Stimulated activated naive B cell treated with anti-CD40 and anti-IgM and Interleukin-4, amounts not matched to agents 10 μg/mL and 1 μg/mL and 100 μg/mL, for 72 hours (primary cell): ENCODE data around the gene SENP2.
"Not testable (repeated sequence)": the region's sequence is repeated elsewhere in the genome, so short reads cannot be mapped to it uniquely, and the experiment has no call there.

Source experiments
- ATAC-seq, 2 donors: fragments of 150-1000 bp; cut with Tn5 transposase; replicated peaks; 2 replicates each; pipeline ENCODE4 v1.10.0; 2021; ENCODE audit warnings: moderate library complexity in 1 of 2
- DNase-seq: peaks from one replicate; pipeline ENCODE4 v3.0.0; 2021
- H3K27ac Mint-ChIP-seq: one replicate; pipeline ENCODE4 v1.8.0; 2022; ENCODE audit warnings: mild to moderate bottlenecking, mixed read lengths
- H3K27me3 Mint-ChIP-seq, 2 donors: one replicate each; pipeline ENCODE4 v1.8.0; 2022; ENCODE audit warnings: mixed read lengths in 2 of 2
- H3K36me3 Mint-ChIP-seq, 2 donors: one replicate each; pipeline ENCODE4 v1.8.0; 2022; ENCODE audit warnings: mixed read lengths in 2 of 2, mild to moderate bottlenecking in 1 of 2
- H3K4me1 Mint-ChIP-seq, 2 donors: one replicate each; pipeline ENCODE4 v1.8.0; 2022; ENCODE audit warnings: mixed read lengths in 2 of 2, mild to moderate bottlenecking in 1 of 2
- H3K4me3 Mint-ChIP-seq, 2 donors: one replicate each; pipeline ENCODE4 v1.8.0; 2022; ENCODE audit warnings: mild to moderate bottlenecking in 2 of 2, mixed read lengths in 2 of 2, moderate library complexity in 1 of 2
- H3K9me3 Mint-ChIP-seq, 2 donors: one replicate each; pipeline ENCODE4 v1.8.0; 2022; ENCODE audit warnings: mixed read lengths in 2 of 2, mild to moderate bottlenecking in 1 of 2

SENP2 gene

GRCh38 chr3:185561958-185562357 is 24.1 kb upstream of the SENP2 start:
- Mint-ChIP-seq H3K36me3 (no peaks in the 10 kb centered on the region), H3K27me3 (peaks cover 4 to 6% of the 10 kb centered on the region in 2 donors), H3K4me3 (no peak overlapping the region), H3K27ac (no peak overlapping the region), H3K9me3 (no peaks in the 10 kb centered on the region), H3K4me1 (peaks cover 10 to 18% of the 10 kb centered on the region in 2 donors)
- ATAC-seq (peak in 1 of 2 donors; percentile 27), DNase-seq (no peak)

- H3K4me3 Mint-ChIP-seq: no peak overlapping the region
- H3K9me3 Mint-ChIP-seq: peaks cover 8 to 14% of the 10 kb centered on the region in 2 donors
- H3K36me3 Mint-ChIP-seq: peaks cover 0 to 4% of the 10 kb centered on the region in 2 donors
- ATAC-seq: no peak
- DNase-seq: no peak
- no peaks in the 10 kb centered on the region for H3K27me3 Mint-ChIP-seq
- no peak overlapping the region for H3K27ac Mint-ChIP-seq
- H3K4me1 Mint-ChIP-seq: peaks cover 0 to 8% of the 10 kb centered on the region in 2 donors
Observed at GRCh38 chr3:185572183-185572582, 13.9 kb upstream of the SENP2 start.

- not testable (repeated sequence) for H3K4me3 Mint-ChIP-seq, H3K27me3 Mint-ChIP-seq, H3K27ac Mint-ChIP-seq, H3K36me3 Mint-ChIP-seq, H3K4me1 Mint-ChIP-seq
- ATAC-seq: peak; percentile 86 to 87
- peaks cover 8 to 14% of the 10 kb centered on the region in 2 donors for H3K9me3 Mint-ChIP-seq
- peak; percentile 31 for DNase-seq
Observed at GRCh38 chr3:185575108-185575869, 10.8 kb upstream of the SENP2 start.

- Mint-ChIP-seq H3K4me3 (no peak overlapping the region), H3K27me3 (no peaks in the 10 kb centered on the region), H3K36me3 (peaks cover 0 to 4% of the 10 kb centered on the region in 2 donors), H3K27ac (no peak overlapping the region), H3K9me3 (no peaks in the 10 kb centered on the region), H3K4me1 (peaks cover 11 to 29% of the 10 kb centered on the region in 2 donors)
- no peak for DNase-seq
- ATAC-seq: no peak
Observed at GRCh38 chr3:185582236-185582635, 3.9 kb upstream of the SENP2 start.

- ATAC-seq (no peak), DNase-seq (no peak)
- Mint-ChIP-seq H3K4me3 (no peak overlapping the region), H3K27ac (no peak overlapping the region), H3K9me3 (no peaks in the 10 kb centered on the region), H3K27me3 (no peaks in the 10 kb centered on the region), H3K4me1 (peaks cover 12 to 31% of the 10 kb centered on the region in 2 donors), H3K36me3 (peaks cover 0 to 4% of the 10 kb centered on the region in 2 donors)
Observed at GRCh38 chr3:185582871-185583270, 3.2 kb upstream of the SENP2 start.

- DNase-seq (no peak), ATAC-seq (no peak)
- no peaks in the 10 kb centered on the region for H3K27me3 Mint-ChIP-seq
- no peak overlapping the region for H3K27ac Mint-ChIP-seq
- peaks cover 0 to 4% of the 10 kb centered on the region in 2 donors for H3K36me3 Mint-ChIP-seq
- peaks cover 18 to 41% of the 10 kb centered on the region in 2 donors for H3K4me1 Mint-ChIP-seq
- H3K4me3 Mint-ChIP-seq: no peak overlapping the region
- no peaks in the 10 kb centered on the region for H3K9me3 Mint-ChIP-seq
Observed at GRCh38 chr3:185583925-185584324, 2.2 kb upstream of the SENP2 start.

GRCh38 chr3:185584686-185585085 is 1.4 kb upstream of the SENP2 start:
- H3K27ac Mint-ChIP-seq: peak overlapping the region; percentile 68
- ATAC-seq (no peak), DNase-seq (no peak)
- no peaks in the 10 kb centered on the region for H3K9me3 Mint-ChIP-seq
- H3K27me3 Mint-ChIP-seq: no peaks in the 10 kb centered on the region
- H3K4me3 Mint-ChIP-seq: peak overlapping the region in 1 of 2 donors; percentile 54
- H3K4me1 Mint-ChIP-seq: peaks cover 18 to 46% of the 10 kb centered on the region in 2 donors
- H3K36me3 Mint-ChIP-seq: peaks cover 0 to 4% of the 10 kb centered on the region in 2 donors

GRCh38 chr3:185585518-185585858 is 607 bp upstream of the SENP2 start:
- no peak for DNase-seq
- H3K27ac Mint-ChIP-seq: peak overlapping the region; percentile 99
- H3K9me3 Mint-ChIP-seq: no peaks in the 10 kb centered on the region
- peaks cover 18 to 46% of the 10 kb centered on the region in 2 donors for H3K4me1 Mint-ChIP-seq
- peaks cover 0 to 4% of the 10 kb centered on the region in 2 donors for H3K36me3 Mint-ChIP-seq
- H3K27me3 Mint-ChIP-seq: no peaks in the 10 kb centered on the region
- ATAC-seq: no peak
- H3K4me3 Mint-ChIP-seq: peak overlapping the region; percentile 81 to 88

- peaks cover 5 to 7% of the 10 kb centered on the region in 2 donors for H3K36me3 Mint-ChIP-seq
- H3K9me3 Mint-ChIP-seq: no peaks in the 10 kb centered on the region
- no peaks in the 10 kb centered on the region for H3K27me3 Mint-ChIP-seq
- H3K27ac Mint-ChIP-seq: peak overlapping the region; percentile 99
- ATAC-seq: no peak
- H3K4me1 Mint-ChIP-seq: peaks cover 18 to 46% of the 10 kb centered on the region in 2 donors
- no peak for DNase-seq
- H3K4me3 Mint-ChIP-seq: peak overlapping the region; percentile 81 to 88
Observed at GRCh38 chr3:185586686-185587039, 568 bp downstream of the SENP2 start.

GRCh38 chr3:185594073-185594472 is 8.0 kb downstream of the SENP2 start:
- H3K27ac Mint-ChIP-seq: no peak overlapping the region
- no peak overlapping the region for H3K4me3 Mint-ChIP-seq
- no peak for ATAC-seq
- peaks cover 9 to 12% of the 10 kb centered on the region in 2 donors for H3K36me3 Mint-ChIP-seq
- H3K27me3 Mint-ChIP-seq: no peaks in the 10 kb centered on the region
- no peak for DNase-seq
- no peaks in the 10 kb centered on the region for H3K9me3 Mint-ChIP-seq
- H3K4me1 Mint-ChIP-seq: peaks cover 9 to 27% of the 10 kb centered on the region in 2 donors

GRCh38 chr3:185595526-185595925 is 9.4 kb downstream of the SENP2 start:
- H3K4me1 Mint-ChIP-seq: peaks cover 9 to 23% of the 10 kb centered on the region in 2 donors
- peak overlapping the region; percentile 30 to 60 for H3K4me3 Mint-ChIP-seq
- H3K27ac Mint-ChIP-seq: peak overlapping the region; percentile 66
- peaks cover 13 to 16% of the 10 kb centered on the region in 2 donors for H3K36me3 Mint-ChIP-seq
- no peaks in the 10 kb centered on the region for H3K9me3 Mint-ChIP-seq
- no peaks in the 10 kb centered on the region for H3K27me3 Mint-ChIP-seq
- ATAC-seq: peak; percentile 99
- DNase-seq: no peak

GRCh38 chr3:185605566-185605965 is 19.5 kb downstream of the SENP2 start:
- DNase-seq (no peak), ATAC-seq (no peak)
- H3K9me3 Mint-ChIP-seq: no peaks in the 10 kb centered on the region
- peaks cover 0 to 2% of the 10 kb centered on the region in 2 donors for H3K4me1 Mint-ChIP-seq
- no peak overlapping the region for H3K27ac Mint-ChIP-seq
- no peaks in the 10 kb centered on the region for H3K27me3 Mint-ChIP-seq
- H3K36me3 Mint-ChIP-seq: peaks cover 56 to 60% of the 10 kb centered on the region in 2 donors
- no peak overlapping the region for H3K4me3 Mint-ChIP-seq

GRCh38 chr3:185606196-185606595 is 20.1 kb downstream of the SENP2 start:
- DNase-seq (no peak), ATAC-seq (no peak)
- no peaks in the 10 kb centered on the region for H3K27me3 Mint-ChIP-seq
- H3K4me3 Mint-ChIP-seq: no peak overlapping the region
- H3K27ac Mint-ChIP-seq: no peak overlapping the region
- peaks cover 56 to 60% of the 10 kb centered on the region in 2 donors for H3K36me3 Mint-ChIP-seq
- peaks cover 0 to 2% of the 10 kb centered on the region in 2 donors for H3K4me1 Mint-ChIP-seq
- no peaks in the 10 kb centered on the region for H3K9me3 Mint-ChIP-seq

GRCh38 chr3:185613016-185613415 is 26.9 kb downstream of the SENP2 start:
- H3K4me3 Mint-ChIP-seq: no peak overlapping the region
- peaks cover 29 to 44% of the 10 kb centered on the region in 2 donors for H3K36me3 Mint-ChIP-seq
- H3K4me1 Mint-ChIP-seq: no peaks in the 10 kb centered on the region
- no peak for DNase-seq
- no peaks in the 10 kb centered on the region for H3K27me3 Mint-ChIP-seq
- no peak for ATAC-seq
- H3K9me3 Mint-ChIP-seq: no peaks in the 10 kb centered on the region
- H3K27ac Mint-ChIP-seq: no peak overlapping the region

- H3K4me3 Mint-ChIP-seq: no peak overlapping the region
- ATAC-seq: no peak
- H3K9me3 Mint-ChIP-seq: no peaks in the 10 kb centered on the region
Observed at GRCh38 chr3:185623939-185624665, 38.0 kb downstream of the SENP2 start.

More at GRCh38 chr3:185623939-185624665, 38.0 kb downstream of the SENP2 start:
- Mint-ChIP-seq H3K36me3 (peaks cover 23 to 28% of the 10 kb centered on the region in 2 donors), H3K27ac (no peak overlapping the region), H3K4me1 (no peaks in the 10 kb centered on the region), H3K27me3 (no peaks in the 10 kb centered on the region)
- no peak for DNase-seq
